Stimulated activated CD4-positive, alpha-beta T cell treated with anti-CD3 and anti-CD28 coated beads, Interleukin-15, amount 100 ng/mL, for 1 hour (primary cell): ENCODE results near the gene TSPAN9.
A peak's percentile ranks its signal among the peaks of the same experiment; 100 is the strongest.

ENCODE experiments used
- DNase-seq, 2 donors: peaks; one replicate each; pipeline ENCODE4 v3.0.0-alpha.2; 2020; ENCODE audit warnings: low read depth in 1 of 2, low spot score in 1 of 2

The TSPAN9 gene, protein sequence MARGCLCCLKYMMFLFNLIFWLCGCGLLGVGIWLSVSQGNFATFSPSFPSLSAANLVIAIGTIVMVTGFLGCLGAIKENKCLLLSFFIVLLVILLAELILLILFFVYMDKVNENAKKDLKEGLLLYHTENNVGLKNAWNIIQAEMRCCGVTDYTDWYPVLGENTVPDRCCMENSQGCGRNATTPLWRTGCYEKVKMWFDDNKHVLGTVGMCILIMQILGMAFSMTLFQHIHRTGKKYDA

DNA sequence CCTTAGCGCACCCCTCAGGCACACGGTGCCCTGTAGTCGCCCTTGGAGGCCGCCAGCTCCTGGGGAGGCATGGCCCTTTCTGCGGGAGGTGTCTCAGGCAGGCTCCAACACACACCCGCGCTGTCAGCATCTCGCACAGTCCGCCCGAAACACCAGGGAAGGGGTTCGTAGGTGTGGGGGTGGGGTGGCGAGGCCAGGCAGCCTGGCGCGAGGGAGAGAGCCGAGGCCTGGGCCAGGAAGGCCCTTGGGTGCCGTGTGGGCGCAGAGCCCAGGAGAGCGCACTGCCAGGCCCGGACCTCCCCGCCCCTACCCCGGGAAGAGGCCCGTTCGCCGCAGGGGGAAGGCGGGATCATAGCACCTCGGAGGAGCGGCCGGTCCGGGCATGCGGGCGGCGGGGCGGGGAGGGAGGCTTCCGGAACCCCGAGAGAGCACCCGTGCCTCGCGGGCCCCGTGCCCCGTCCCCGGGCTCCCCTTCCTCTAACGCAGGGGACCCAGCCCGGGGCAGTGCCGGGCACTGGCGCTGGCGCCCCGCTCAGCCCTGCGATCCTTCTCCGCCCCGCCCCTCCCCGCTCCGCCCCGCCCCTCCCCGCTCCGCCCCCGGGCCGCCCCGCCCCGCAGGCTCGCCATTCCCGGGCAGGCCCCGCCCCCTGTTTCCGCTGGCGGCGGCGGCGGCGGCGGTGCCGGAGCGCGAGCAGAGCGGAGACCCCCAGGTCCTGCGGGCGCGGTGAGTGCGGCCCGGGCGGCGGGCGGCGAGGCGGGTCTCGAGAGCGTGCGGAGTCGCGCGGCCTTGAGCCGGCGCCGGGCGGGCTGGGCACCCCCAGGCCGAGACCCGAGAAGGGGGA, at the start of gene TSPAN9:
Gene TSPAN9, plus strand, starts transcription at position 650 of the 842 bp plus-strand sequence. CDS start 123,815 bp downstream, outside the sequence.
- peak; percentile 45 to 60 for DNase-seq

DNA sequence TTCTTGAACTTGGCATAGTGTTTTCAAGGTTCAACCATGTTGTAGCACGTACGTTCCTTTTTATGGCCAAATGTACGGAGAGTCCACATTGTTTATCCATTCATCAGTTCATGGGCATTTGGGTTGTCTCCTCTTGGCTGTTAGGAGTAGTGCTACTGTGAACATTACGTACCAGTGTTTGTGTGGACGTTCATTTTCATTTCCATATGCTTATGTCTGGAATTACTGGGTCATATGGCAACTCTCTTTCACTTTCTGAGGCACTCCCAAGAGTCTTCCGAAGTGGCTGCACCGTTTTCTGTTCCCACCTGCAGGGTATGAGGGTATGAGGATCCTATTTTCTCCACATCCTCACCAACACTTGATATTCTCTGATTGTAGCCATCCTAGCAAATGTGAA, 49.1 kb upstream of the TSPAN9 start:
- DNase-seq: no peak

DNA sequence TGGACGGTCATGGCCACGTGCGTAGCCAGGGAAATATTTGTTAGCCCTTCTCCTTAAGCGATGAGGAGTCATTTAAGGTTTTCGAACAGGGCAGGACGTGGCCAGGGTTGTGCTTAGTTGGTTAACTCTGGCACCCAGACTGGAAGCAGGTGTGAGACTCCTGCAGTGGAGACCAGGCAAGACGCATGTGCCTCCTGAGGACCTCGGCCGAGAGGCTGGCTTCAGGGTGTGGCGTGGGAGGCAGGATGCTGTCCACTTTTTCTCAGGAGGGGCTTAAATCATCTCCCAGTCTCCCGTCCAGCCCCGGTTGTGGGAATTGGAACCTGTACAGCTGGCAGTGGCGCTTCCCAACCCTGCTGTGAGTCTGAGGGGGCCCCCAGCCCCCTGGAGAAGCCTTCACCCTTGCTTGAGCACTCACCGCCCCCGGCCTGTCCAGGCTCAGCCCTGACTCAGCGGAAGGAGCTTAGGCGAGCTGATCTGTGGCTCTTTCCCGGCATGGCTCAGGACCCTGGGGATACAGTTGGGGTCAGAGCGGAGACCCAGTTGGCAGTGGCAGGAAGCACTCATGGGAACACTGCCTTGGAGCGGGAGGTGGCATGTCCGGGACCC, 46.3 kb upstream of the TSPAN9 start:
- no peak for DNase-seq

DNA sequence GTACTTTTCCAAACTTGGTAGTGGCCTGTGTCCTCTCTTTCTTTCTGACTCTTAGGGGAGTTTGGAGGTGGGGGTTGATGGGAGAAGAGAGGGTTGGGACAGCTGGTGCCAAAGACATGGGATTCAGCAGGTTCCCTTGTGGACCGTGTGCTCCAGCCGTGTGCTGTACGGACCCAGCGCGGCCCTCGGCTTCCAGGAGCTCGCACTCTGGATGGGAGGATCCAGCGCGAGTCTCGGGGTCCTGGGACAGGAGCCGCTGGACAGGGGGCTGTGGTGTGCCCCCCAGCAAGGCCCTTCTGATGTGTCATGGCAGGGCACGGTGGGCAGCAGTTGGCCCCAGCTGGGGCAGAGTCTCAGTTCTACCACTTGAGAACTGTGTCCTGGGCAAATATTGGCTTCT, 45.0 kb upstream of the TSPAN9 start:
- no peak for DNase-seq

DNA sequence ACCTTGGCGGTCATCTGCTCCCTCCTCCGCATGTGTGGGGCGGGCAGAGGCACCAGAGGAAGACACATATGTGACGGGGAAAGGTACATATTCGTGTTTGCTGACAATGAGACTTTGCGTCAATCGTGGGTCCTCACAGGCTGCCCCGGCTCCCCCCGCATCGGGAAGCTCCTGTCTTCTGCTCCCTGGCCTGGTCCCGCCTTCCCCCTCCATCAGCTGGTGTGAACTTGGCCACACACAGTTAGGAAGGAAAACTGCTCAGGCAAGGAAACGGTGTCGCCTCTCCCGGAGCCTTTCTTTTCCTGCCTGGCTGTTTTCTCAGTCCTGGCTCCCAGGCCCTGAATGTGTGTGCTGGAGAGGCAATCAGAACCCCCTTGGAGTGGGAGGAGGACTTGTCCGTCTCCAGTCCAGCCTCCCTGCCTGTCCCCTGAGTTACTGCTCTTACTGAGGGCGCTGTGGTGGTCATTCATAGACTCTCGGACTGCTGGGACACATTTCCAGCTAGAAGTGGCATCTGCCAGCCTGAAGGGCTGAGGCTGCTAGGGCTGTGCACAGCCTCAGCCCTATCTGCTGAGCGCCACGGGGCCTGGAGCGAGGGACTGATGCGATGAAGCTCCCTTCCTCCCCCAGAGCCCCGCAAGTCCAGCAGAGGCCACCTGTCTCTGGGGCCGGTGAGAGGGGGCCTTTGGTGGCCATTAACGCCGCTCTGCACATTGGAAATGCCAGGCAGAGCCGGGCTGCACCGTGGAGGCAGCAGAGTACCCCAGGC, 44.2 kb upstream of the TSPAN9 start:
- no peak for DNase-seq

DNA sequence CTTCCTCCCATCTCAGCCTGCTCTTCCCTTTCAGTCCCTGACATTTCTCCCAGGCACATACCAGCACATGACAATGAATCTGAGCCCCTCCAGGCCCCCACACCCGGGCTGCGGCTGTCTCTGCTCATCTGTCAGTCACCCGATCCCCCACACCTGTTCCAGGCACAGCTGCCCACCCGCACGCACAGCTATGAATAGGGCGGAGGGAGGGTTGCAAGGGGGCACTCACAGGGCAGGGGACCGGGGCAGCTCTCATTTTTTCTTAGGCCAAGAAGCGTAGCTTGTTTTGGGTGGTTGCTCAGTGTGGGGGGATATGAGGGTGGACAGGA, 43.7 kb upstream of the TSPAN9 start:
- no peak for DNase-seq

DNA sequence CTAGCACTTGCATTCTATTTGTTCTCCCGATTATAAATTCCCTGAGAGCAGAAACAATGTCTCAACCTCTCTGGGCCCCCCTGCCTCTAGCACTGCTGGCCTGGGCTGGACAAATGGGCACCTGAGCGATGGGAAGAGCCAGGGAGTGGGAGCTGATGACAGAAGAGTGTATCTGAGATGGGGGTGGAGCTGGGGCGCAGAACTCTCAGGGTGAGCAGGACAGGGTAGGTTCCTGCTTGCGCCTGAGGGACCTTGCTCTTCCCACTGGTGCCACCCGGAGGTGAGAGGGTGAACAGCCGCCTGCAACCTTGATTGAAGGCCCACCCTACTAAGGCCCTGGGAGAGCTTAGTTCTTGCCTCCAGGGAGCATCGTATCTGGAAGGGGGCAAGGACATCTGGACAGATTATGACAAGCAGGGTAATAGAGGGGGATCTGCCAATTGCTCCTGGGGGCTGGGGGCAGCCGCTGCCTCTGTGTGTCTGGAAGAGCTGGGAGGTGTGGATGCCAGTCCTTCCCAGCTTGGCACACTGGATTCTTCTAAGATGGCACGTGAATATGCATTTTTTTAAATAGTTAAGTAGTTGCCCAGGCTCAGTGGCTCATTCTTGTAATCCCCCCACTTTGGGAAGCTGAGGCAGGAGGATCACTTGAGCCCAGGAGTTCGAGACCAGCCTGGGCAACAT, 43.0 kb upstream of the TSPAN9 start:
- DNase-seq: peak in 1 of 2 donors; percentile 7

DNA sequence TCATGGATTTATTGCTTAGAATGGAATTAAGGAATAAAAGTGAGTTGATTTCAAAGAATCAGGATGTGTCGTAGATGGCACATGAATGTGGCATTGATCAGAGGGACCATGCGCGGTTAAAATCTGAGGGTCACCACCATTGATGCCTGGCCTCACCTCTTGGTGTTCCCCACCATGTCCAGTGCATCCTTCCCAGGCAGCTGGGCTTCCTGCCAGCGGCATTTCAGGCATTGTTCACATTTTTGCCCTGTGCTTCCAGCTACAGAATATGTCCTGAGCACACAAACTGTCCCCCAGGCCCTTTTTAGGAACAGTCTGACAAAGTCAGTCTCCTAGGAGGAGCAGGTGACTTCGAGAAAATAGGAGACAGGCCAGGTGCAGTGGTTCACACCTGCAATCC, 42.0 kb upstream of the TSPAN9 start:
- no peak for DNase-seq

DNA sequence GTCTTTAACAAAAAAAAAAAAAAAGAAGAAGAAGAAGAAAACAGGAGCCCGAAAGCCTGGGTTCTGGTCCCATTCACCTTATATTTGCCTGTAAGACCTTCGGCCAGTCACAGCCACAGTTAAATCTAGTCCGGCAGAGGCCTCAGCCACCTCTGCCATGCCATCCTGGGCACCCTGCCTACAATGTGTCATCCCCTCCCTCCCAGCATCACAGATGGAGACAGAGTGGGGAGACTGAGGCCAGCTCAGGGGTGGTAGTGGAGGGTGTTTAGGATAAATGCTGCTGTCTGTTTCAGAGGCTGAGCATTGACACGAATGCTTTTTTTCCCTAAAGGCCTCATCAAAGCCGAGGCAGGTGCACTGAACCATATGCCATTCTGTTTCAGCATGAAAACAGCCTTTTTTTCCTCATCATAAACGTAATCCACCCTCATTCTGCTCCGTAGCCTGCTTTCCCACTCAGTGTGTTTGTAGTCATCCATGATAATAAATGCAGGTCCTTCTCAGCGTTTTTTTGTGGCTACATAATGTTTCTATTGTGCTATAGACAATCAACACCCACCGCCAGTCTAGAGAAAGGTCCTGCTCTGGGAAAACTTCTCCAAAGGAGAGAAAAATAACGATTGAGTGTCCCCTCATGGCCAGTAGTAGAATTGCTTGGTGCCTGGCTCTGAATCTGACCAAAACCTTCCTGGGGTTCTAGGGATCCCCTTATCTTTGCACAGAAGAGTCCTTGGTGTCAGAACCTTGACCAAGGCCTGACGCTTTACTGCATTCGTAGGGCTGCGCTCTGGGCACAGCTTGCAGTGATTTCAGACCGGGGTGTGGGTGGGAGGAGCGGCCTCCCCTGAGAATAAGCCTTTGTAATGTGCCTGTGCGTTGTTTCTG, 41.1 kb upstream of the TSPAN9 start:
- DNase-seq: no peak

DNA sequence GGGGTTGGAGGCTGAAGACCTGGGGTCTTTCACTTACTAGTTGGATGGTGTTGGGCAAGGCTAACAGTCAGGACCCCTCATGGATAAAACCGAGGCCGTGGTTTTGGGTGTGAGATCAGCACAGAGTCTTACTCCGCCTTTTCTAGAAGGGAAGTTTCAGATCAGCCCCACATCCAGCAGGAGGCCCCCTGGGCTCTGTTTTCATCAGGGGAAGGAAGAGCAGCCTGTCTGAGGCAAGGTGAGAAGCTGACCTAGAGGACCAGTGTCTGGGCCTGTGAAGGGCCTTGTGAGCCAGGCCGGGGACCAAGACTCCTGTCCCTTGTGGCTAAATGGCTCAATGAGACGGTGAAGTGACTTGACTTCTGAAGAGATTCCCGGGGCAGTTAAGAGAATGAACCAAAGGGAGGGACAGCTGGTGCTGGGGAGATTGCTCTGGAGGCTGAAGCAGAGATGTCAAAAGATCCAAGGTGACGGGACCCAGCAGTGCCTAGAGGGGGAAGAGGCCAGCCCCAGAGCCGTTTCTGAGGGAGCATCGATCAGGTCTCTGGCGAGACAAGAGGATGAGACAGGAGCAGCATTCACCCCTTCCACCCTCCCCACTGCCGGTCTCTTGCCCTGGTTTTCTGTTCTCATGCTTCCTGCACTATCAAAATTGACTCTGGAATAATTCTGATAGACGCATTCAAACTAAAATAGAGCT, 40.1 kb upstream of the TSPAN9 start:
- DNase-seq: no peak

DNA sequence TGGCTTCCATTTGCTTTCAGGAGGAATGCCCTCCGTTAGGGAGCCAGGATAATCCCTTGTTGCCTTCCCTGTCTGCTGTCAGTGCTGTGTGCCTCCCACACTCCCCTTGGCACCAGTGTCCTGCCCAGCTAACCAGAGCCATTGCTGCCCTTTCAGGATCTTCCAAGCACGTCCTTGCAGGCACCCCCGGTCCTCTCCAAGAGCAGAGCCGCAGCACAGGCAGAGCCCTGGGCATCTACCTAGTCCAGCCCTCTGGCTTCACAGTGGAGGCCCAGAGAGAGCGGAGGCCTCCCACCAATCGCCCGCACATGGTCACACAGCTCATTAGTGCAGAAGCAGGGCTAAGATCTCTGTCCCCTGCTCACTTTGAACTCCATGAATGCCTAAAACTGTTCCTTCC, 39.0 kb upstream of the TSPAN9 start:
- DNase-seq: no peak

DNA sequence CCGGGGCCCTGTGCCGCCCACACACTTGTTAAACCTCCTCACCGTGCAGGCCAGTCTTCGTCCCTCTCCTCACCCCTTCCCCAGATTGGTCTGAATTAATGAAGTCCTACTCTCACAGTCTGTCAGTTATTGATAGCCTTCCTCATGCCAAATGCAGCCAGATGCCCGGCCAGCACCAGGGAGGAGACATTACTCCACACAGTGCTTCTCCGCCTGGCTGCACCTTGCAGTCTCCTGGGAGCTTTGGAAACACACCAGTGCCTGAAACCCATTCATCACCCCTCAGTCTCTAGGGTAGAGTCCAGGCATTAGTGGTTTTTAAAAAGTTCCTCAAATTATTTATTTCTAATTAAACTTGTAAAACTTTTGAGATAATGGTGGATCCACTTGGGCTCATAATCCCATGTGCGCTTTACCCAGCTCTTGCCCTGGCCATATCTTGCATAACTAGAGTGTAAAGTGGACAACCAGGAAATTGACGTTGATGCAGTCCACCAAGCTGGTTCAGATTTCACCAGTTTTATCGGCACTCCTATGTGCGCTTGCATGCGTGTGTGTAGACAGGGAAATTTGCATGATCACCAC, 38.2 kb upstream of the TSPAN9 start:
- DNase-seq: no peak

DNA sequence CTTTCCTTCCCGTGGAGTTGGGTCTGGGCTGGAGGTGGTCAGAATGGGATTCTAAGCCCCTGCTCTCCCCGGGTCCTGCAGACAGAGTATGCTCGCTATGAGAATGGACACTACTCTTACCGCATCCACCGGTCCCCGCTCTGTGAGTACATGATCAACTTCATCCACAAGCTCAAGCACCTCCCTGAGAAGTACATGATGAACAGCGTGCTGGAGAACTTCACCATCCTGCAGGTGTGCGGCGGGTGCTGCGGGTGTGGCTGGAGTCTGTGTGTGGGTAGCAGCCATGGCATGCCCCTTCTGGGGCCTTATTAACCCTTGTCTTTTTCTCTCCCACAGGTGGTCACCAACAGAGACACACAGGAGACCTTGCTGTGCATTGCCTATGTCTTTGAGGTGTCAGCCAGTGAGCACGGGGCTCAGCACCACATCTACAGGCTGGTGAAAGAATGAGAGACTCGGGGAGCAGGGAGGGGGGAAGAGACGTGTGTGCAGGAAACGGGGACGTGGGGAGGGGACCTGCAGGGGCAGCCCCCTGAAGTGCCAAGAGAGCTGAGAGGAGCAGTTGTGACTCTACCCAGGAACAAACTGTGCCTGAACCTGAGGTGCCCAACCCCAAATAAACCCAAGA, 37.0 kb upstream of the TSPAN9 start:
- no peak for DNase-seq

DNA sequence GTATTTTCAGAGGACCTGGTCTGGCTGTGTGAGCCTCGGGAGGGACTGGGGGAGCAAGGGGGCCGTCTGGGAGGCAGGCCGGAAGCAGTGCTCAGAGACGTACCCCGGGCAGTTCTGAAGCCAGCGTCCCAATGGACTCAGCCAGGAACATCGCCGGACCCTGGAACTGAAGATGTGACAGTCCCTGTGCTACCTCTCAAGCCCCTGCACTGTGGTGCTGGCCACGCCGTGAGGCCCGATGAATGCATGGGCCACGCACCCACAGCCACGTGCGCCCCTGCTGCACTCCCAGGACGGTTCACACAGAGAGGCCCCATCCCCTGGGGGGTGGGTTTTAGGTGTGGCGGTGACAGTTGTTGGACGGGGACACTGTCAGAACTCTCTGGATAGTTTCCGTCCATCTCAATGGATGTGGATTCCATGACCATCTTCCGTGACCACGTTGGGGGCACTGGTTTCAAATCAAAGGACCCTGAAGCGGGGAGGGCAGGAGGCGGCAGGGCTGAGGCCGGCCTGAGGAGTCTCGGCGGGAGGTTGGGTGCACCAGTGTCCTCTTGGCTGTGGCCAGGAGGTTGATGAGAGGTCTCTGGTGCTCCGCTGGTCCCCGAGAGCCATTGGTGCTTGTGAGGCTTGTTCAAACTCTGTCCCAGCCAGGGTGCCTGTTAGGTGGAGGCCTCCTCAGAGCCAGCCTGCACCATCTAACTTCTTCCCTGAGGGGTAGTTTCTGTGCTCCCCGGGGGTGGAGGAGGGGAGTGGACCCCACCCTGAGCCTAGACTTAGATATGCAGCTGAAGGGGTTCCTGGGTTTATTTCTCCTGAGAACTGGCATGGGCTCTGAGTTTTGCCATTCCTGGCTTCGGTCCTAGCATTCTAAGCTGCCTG, 36.3 kb upstream of the TSPAN9 start:
- DNase-seq: no peak

DNA sequence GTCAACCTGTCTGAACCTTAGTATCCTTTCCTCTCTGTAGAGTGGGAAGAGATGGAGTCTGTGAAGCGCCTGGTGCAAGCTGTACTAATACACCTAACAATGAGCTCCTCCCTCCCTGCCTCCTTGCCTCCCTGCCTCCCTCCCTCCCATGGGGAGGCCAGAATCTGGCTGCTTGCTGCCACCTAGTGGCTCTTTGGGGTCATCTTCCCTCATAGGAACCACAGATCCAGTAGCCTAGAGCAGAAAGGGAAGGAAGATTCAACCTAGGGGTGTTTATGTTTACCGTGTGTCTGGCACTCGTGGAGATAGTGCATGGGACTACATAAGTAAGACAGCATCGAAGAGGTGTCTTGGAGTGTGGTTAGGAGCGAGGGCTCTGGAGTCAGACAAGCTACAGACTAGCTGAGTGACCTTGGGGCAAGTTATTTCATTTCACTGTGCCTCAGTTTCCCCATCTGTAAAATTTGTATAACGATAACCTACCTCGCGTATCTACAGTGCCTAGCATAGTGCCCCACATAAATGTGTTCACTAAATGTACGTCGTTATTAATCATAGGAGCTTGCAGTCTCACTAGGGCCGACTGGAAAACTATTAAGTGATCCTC, 35.5 kb upstream of the TSPAN9 start:
- DNase-seq: peak in 1 of 2 donors; percentile 21

DNA sequence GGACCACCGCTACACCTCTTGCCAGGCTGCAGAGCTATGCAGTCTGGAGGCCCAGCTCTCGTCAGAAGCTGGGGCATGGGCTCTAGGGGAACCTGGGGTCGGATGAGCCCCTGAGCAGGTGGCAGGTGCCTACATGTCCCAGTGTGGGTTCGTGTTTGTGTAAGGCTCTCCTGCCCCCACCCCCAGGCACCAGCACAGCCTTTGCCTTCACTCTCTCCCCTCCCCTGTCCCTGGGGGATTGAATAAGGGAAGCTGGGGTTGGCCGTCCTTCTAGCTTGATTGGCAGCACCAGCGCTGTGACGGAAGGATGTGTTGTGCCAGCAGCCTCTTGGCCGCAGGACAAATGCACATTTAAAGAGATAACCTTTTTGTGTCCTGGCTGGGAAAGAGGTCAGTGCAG, 34.8 kb upstream of the TSPAN9 start:
- no peak for DNase-seq

DNA sequence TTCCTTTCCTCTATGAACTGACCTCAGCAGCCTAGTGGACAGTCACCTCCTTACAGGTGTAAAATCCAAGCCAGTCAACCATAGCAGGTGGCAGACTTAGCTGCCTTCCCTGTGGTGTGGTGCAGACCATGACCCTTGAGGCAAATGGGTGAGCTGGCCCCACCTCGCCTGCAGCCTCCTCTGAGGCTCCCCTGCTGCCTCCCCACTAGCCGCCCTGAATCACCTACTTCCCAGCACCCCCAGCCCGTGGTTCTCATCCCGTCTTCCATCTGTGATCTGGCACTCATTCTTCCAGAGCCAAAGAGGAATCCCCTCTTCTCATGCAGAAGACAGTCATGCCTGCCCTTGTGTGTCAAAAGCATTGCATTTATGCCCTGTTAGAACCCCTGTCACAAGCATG, 34.4 kb upstream of the TSPAN9 start:
- no peak for DNase-seq
